Skin epidermis (tissue), 12 donors: ENCODE measurements around the gene ADAR.
A peak's percentile ranks its signal among the peaks of the same experiment; 100 is the strongest.

Source experiments
- H3K27ac ChIP-seq, 21 experiments: fragments of 200-600 bp; sonication (generic) in 11 of 21; one replicate each; pipeline ENCODE4 v1.5.0; 2020; ENCODE audit warnings: mild to moderate bottlenecking in 3 of 21, inconsistent platforms in 2 of 21, moderate library complexity in 2 of 21
- H3K4me3 ChIP-seq, 7 experiments: fragments of 200-600 bp; sonication (generic) in 2 of 7; one replicate each; pipeline ENCODE4 v1.5.0; 2020; ENCODE audit warnings: inconsistent platforms in 2 of 7, mild to moderate bottlenecking in 2 of 7, moderate library complexity in 1 of 7

Gene ADAR

GRCh38 chr1:154565876-154566275, 42.1 kb downstream of the ADAR start:
- no peak overlapping the region for H3K27ac ChIP-seq
- H3K4me3 ChIP-seq = no peak overlapping the region

- Histone ChIP-seq H3K4me3 (peak overlapping the region; percentile 43 to 96 (median 80)), H3K27ac (peak overlapping the region in 20 of 21 experiments; percentile 74 to 96 (median 92))
These were observed 48.4 kb downstream of the ADAR start for GRCh38 chr1:154559466-154560044.

DNA sequence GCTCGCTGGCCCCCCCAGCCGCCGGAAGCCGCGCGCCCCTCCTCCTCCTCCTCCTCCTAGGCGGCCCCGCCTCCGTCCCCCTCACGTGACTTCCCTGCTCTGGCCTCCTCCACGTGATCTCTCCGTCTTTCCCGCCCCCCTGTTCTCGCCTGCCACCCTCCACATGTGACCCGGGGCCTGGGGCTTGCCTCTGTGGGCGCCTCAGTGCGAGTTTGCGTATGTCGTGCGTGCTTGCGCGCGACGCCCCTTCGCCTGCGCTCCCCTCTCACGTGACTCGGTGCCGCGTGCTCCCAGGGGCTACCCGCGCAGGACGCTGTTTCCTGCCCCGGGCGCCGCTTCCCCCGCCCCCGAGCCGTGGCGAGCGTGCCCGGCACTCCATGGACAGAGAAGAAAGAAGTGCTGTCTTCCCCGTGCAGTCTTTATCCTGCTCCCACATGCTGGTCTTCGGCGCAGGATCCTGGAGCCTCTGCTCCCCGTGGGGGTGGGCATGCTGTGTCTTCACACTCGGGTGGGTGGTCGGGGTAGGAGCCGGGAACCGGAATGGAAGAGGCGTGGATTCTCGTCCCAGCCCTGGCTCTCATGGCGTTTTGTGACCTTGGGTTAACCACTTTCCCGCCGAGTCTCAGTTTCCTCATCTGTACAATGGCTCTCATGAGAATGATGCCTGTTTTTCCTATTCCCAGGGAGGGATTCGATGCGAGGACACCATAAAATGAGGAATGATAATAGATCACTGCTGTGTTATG, 49.1 kb downstream of the ADAR start:
- Histone ChIP-seq H3K4me3 (peak overlapping the region; percentile 43 to 96 (median 80)), H3K27ac (peak overlapping the region in 20 of 21 experiments; percentile 74 to 96 (median 92))

DNA sequence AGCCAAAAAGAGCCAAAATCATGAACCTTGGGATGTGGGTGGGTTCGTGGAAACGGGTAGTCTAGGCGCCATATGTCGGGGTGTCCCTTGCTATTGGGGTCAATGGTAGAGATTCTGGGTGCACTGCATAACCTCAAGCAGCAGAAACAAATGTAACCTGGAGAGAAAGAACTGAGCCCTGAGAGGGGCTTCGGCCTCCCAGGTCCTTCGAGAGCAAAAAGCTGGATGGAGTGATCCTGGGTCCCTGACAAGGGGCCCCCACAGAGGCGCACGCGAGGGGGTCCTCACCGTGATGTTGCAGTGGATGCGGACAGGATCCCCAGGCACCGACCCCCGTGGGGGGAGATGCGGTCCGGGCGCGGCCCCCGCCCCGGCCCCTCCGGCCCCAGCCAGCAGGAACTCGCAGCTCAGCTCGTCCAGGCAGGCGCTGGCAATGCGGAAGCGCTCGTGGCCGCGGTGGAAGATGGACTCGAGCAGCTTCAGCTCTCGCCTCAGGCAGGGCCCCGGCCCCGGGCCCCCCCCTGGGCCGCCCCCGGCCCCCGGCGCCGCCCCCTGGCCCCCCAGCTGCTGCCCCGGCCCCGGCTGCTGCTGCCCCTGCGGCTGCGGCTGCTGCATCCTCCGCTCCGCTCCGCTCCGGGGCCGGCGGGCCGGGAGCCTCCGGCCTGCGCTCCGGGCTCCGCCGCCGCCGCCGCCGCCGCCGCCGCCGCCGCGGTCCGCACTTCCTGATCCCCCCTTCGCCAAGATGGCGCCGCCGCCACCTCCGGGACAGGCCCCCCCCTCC, 49.9 kb downstream of the ADAR start, which contains the start of gene UBE2Q1:
Gene UBE2Q1 (minus strand): TSS at position 724 of the 781 bp plus-strand sequence. CDS start 109 bp downstream, at position 615.
- peak within 1 kb of the TSS; percentile 74 to 96 (median 93) for H3K27ac ChIP-seq
- peak within 1 kb of the TSS; percentile 53 to 96 (median 85) for H3K4me3 ChIP-seq

DNA sequence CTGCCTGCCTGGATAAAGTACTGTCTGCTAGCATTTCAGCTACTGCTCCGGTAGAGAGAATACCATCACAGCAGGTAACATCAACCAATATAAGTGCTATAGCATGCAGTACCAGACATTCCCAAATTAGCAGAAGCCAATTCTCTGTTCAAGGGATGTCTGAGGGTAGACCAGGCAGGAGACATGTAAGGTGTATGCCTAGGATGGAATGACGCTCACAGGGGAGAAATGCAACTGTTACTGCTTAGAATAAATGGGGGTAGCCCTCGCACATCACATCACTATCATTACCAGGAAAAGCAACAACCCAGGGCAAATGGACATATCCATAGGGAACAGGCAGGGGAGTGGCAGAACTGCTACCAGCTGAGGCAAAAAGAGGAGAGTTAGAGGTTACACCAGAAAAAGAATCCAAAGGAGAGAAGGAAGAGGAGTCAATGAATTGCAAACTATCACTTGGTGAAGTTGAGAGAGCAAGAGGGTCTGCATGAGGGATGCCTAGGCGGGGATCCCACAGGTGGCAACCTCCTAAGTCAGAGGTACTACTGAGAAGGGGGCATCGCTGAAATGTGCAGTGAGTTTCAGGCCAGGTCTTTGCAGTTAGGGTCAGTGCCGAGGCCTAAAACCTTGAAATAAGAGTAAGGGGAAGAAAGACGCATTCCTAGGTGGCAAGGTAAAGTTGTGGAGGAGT, 50.6 kb downstream of the ADAR start:
- H3K27ac ChIP-seq = peak overlapping the region in 19 of 21 experiments; percentile 82 to 96 (median 93)

GRCh38 chr1:154556422-154556821, 51.6 kb downstream of the ADAR start:
- Histone ChIP-seq H3K27ac (peak overlapping the region in 13 of 21 experiments; percentile 1 to 95 (median 59)), H3K4me3 (peak overlapping the region in 4 of 7 experiments; percentile 79 to 96 (median 86))

More for the DNA sequence above, 50.6 kb downstream of the ADAR start:
- peak overlapping the region; percentile 52 to 96 (median 85) for H3K4me3 ChIP-seq

DNA sequence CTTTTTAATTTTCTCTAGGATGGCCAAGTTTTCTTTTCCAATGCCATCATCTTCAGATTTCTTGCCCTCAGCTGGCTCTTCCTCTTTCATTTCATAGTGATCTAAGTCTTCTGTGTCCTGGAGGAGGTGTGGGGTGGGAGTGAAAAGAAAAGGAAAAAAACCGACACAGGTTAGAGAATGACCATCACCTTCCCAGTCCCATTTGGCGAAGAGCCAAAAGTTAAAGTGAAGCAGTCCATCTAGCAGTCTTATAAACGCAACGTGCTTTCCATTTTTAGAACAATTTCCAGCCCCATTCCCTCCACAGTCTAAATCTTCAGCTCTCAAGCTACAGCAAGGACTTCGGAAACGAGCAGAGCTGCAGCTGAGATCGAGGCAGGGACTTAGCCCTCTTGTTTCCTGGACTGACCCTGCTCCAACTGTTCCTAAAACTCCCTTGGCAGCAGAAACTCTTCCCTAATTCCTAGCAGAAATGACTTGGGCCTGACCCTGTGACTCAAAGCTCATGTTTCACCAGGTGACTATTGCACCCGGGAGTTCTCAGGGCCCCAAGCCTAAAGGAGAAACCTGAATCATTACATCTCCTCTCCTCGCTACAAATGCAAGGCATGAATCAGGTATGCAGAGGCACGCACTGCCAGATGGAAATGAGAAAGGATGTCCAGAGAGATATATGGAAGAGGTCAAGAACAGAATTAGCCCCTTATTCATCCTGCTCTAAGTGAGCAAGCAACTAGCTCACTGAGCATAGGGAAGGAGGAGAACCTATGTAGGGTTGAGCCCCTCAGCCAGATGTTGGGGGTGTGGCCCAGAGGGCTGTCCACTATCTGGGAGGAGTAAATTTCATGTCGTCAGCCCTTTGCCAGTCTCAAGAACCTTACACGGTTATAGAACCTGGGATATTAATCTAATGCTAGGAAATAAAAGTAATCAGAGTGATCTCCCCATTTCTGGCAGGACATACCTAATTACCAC, 54.6 kb downstream of the ADAR start:
- Histone ChIP-seq H3K4me3 (no peak overlapping the region), H3K27ac (peak overlapping the region in 1 of 21 experiments; percentile 9)

DNA sequence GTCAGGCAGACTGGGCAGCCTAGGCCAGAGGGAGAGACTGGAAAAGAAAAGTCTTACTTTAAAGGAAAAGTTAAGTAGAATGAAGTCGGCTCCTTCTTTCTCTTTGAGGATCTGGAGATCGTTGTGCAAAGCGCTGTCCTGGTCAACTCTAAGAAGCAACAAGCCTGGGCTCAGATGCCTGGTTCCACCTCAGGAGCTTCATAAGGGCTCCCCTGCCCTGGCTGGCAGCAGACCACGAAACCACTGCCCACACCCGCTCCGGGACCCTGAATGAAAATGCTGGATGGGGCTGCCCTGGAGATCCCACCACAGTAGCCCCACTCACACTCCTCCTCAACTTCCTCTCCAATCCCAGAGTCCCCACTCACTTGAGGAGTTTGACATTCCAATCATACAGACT, 56.0 kb downstream of the ADAR start:
- no peak overlapping the region for H3K4me3 ChIP-seq
- no peak overlapping the region for H3K27ac ChIP-seq

DNA sequence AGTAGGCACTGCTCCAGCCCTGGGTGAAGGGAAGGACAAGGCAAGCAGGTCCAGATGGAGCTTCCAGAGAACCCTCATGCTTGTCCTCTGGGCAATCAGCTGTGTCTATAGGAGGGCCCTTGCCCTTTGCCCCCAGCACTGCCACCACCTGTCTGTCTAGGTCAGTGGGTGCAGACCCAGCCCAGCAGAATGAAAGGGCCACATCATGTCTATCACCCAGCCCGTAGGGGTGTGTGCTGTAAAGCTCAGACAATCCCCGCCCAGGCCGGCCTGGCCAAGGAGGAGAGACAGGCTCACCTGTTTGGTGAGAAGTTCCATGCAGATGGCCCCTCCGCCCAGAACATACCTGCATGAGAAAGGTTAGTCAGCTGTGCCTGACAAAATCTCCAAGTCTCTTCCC, 56.5 kb downstream of the ADAR start:
- H3K27ac ChIP-seq = peak overlapping the region in 2 of 21 experiments; percentile 3 to 12
- no peak overlapping the region for H3K4me3 ChIP-seq

GRCh38 chr1:154550657-154551056, 57.3 kb downstream of the ADAR start:
- Histone ChIP-seq H3K4me3 (no peak overlapping the region), H3K27ac (no peak overlapping the region)

- H3K27ac ChIP-seq = no peak overlapping the region
These were observed 57.9 kb downstream of the ADAR start for GRCh38 chr1:154550070-154550469.

DNA sequence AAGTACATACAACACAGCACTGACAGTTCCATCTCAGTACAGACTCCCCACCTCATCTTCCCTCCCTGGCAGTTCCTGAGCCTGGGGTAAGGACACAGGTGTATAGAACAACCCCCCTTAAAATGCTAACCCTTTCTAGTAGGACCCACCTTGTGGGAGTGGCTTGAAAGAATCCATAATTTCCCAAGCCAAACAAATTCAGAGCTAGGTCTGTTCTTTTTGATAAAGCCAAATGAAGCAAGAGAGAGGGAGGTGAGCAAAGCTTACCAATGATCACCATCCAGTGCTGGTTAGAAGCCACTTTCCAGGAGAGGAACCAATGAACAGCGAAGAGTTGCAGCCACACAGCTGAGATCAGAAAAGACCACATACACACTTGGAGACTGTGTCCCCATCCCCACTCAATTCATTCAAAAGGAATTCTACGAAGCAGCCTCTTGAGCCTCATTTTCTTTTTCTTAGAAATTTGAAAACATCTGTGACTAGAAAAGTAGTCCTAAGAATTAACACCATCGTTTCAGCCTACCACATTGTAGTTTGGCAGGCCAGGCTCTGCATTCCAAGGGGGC, 58.7 kb downstream of the ADAR start:
- peak overlapping the region in 2 of 21 experiments; percentile 11 to 19 for H3K27ac ChIP-seq
- no peak overlapping the region for H3K4me3 ChIP-seq

More at GRCh38 chr1:154550070-154550469, 57.9 kb downstream of the ADAR start:
- H3K4me3 ChIP-seq = no peak overlapping the region

GRCh38 chr1:154548028-154548427, 60.0 kb downstream of the ADAR start:
- Histone ChIP-seq H3K4me3 (no peak overlapping the region), H3K27ac (peak overlapping the region in 5 of 21 experiments; percentile 16 to 67 (median 47))

GRCh38 chr1:154547105-154547732, 60.8 kb downstream of the ADAR start:
- Histone ChIP-seq H3K4me3 (no peak overlapping the region), H3K27ac (peak overlapping the region in 6 of 21 experiments; percentile 23 to 67 (median 40))

DNA sequence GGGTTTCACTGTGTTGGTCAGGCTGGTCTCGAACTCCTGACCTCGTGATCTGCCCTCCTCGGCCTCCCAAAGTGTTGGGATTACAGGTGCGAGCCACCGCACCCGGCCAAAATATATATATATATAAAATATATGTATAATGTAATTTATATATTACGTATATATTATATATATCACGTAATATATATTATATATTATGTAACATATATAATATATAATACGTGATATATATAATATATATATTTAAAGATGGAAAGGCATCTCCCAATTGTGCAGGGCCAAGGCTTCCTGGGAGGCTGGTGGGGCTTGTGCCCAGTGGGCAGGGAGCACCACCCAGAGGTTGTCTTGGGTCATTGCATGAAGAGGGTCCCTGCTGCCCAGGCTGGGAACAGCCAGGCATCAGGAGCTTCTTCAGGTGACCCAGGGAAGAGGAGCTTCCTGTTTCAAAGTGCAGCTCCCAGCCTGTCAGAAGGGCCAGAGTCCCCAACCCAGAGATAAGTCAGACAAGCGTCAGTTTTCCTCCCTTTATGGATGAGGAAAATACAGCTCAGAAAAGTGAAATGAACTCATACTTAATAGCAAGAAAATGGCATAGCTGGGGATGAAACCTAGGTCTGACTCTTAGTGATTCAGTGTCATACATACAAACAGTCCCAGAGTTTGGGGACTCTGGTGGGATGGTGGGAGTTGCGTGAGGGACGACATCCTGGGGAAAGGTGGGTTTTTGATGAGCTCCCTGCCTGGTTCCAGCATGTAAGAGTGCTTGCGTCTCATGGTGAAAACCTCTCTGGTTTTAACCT, 61.5 kb downstream of the ADAR start:
- peak overlapping the region in 2 of 21 experiments; percentile 37 to 67 for H3K27ac ChIP-seq

GRCh38 chr1:154541231-154541630, 66.8 kb downstream of the ADAR start:
- no peak overlapping the region for H3K4me3 ChIP-seq

More for the DNA sequence above, 61.5 kb downstream of the ADAR start:
- no peak overlapping the region for H3K4me3 ChIP-seq

More at GRCh38 chr1:154541231-154541630, 66.8 kb downstream of the ADAR start:
- H3K27ac ChIP-seq = no peak overlapping the region
